Activated T-cell treated with anti-CD3 and anti-CD28 coated beads for 1 hour (primary cell): ENCODE results near the gene SPOCK1.

ENCODE experiments used
- DNase-seq: peaks from one replicate; pipeline ENCODE4 v3.0.0-alpha.2; 2020; ENCODE audit warnings: low read depth

SPOCK1 gene

DNA sequence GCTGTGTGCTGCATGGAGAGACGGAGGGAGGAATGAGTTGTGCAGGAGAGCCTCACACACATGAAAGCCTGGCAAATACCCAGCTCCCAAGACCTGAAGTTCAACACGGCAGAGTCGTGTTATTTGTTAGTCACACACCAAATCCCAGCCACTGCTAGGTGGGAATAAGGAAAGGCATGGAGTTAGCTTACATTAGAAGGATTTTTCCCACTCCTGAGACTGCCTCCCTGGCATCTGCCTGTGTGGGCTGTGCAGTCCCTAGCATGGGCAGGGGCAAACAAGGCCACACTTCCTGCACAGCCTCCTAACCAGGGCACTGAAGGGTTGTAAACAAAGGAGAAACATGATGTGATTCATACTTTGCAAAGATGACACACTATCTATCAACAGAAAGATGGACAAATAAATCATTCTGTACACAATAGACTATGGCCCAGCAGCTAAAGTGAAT is 306.8 kb downstream of the SPOCK1 start:
- DNase-seq, result no peak

- no peak for DNase-seq
Observed at GRCh38 chr5:137191179-137191578, 307.9 kb downstream of the SPOCK1 start.

- DNase-seq, result no peak
Observed at GRCh38 chr5:137190441-137190840, 308.7 kb downstream of the SPOCK1 start.

GRCh38 chr5:137190031-137190430 is 309.1 kb downstream of the SPOCK1 start:
- DNase-seq, result no peak

DNA sequence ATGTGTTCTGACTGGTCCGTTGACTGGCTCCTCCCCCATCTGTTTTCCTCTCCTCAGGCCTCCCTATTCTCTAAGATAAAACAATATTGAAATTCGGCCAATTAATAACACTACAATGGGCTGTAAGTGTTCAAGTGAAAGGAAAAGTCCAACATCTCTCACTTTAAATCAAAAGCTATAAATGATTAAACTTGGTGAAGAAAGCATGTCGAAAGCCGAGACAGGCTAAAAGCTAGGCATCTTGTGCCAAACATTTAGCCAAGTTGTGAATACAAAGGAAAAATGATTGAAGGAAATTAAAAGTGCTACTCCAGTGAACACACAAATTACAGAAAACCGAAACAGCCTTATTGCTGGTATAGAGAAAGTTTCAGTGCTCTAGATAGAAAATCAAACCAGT is 310.6 kb downstream of the SPOCK1 start:
- no peak for DNase-seq

GRCh38 chr5:137186759-137187461 is 312.2 kb downstream of the SPOCK1 start:
- no peak for DNase-seq

GRCh38 chr5:137185193-137185592 is 313.9 kb downstream of the SPOCK1 start:
- DNase-seq, result no peak

DNA sequence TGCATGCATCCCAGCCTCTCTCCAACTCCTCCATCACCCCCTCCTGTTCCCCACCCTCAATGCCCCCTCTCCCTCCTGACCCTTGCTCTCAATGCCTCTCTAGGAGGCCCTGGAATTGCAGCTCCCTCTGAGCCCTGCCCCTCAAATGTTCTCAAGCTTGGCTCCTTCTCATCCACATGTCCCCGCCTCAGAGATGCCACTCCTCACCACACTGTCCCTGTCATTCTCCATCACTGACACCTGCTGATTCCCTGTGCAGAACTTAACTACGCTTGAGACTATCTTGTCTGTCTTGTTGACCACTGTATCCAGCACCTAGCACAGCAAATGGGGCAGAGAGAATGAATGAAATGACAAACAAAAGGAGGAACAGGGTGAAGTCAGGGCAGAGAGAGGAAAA is 314.4 kb downstream of the SPOCK1 start:
- no peak for DNase-seq

DNA sequence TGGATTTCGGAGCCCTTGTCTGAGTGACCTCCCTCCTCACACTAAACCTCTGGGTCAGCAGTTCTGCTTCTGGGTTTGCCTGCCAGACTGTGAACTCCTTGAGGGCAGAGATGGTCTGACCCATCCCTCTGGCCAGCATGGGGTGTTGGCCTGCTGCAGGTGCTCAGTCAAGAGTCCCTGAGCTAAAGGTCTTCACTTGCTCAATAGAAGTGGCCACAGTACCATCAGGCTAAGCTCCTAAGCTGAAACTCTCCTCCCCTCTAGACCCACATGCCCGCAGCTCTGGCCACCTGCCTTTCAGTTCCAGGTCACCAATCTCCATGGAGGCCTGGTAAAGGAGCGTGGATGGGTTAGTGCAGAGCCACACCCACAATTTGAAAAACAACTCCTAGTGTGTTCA is 316.6 kb downstream of the SPOCK1 start:
- DNase-seq, result no peak

GRCh38 chr5:137181667-137182066 is 317.5 kb downstream of the SPOCK1 start:
- no peak for DNase-seq

- no peak for DNase-seq
Observed at GRCh38 chr5:137179203-137179602, 319.9 kb downstream of the SPOCK1 start.

DNA sequence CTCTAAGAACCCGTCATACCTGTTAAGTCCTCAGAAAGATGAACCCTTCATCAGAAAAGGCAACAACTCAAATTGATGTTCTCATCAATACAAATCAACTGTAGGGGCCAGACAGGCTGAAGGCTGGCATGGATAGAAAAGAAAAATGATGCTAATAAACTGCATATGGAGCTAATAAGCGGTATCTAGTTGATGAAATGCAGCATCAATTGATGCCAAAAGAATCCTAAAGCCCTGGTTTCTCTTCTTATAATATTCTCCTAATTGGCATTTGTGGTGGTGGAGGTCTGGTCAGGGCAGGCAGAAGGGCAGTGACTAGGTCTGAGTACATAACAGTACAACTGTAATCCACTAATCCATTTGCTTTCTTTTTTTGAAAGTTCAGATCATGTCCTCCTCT is 322.5 kb downstream of the SPOCK1 start:
- DNase-seq, result no peak

- DNase-seq, result no peak
Observed at GRCh38 chr5:137176126-137176525, 323.0 kb downstream of the SPOCK1 start.

- DNase-seq, result no peak
Observed at GRCh38 chr5:137174196-137174595, 324.9 kb downstream of the SPOCK1 start.

GRCh38 chr5:137172258-137172657 is 326.9 kb downstream of the SPOCK1 start:
- DNase-seq, result no peak

DNA sequence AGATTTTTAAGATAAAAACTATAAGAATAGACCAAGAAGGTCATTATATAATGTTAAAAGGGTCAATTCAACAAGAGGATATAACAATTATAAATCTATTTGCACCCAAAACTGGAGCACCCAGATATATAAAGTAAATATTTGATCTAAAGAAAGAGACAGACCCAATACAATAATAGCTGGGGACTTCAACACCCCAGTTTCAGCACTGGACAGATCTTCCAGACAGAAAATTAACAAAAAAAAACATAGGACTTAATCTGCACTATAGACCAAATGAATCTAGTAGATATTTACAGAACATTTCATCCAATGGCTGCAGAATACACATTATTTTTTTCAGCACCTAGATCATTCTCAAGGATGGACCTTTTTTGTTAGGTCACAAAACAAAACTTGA is 331.9 kb downstream of the SPOCK1 start:
- no peak for DNase-seq

GRCh38 chr5:137164961-137165360 is 334.2 kb downstream of the SPOCK1 start:
- no peak for DNase-seq

- DNase-seq, result no peak
Observed at GRCh38 chr5:137164536-137164935, 334.6 kb downstream of the SPOCK1 start.

- DNase-seq, result no peak
Observed at GRCh38 chr5:137158691-137159090, 340.4 kb downstream of the SPOCK1 start.

- DNase-seq, result no peak
Observed at GRCh38 chr5:137156180-137156579, 342.9 kb downstream of the SPOCK1 start.

DNA sequence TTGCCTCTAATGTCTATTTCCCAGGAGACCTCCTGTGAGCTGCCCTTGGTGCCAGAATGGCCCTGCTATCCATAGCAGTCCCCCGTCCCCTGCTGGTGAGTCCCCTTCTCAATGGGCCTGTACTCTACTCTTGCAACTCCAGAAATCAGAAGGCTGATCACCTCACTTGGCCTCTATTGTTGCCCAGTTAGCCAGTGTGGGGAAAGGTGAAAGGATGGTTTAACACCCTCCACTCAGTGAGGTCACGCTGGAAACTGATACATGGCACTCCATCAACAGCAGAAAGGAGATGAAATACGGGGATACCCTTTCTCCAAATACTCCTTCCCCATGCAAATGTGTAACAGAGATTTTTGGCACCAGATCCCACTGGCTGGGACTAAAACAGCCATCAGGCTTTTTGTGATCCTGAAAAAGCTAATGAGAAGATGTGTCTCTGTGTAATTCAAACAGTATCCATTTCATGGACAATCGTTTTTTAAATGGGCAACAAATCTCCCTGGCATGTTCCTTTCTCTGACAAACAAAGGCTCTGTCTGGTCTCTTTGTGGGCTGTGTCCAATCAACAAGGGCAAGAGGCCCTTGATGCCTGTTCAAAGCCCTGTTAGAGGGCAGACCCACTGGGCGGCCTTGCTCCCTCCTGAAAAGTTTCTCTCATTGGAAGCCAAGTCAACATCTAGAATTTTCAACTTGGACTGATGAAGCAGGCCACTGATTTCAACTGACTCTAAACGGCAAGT is 343.7 kb downstream of the SPOCK1 start:
- no peak for DNase-seq

DNA sequence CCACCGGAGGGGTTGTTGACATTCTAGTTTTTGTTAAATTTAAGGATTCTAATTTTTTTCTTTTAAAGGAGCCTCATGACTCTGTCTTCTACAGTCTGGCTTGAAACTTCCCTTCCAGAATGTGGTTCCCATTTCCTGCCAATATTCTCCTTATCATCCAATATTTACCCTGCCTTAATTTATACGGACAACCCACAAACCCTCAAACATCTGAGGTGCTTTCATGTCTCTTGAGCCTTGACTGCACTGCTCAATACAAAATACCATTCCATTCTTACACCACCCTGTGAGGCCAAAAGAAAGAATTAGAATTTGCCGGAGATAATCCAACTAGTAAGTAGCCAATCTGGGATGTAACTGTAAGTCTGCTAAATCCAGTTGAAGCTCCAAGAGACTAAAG is 346.5 kb downstream of the SPOCK1 start:
- DNase-seq, result no peak

DNA sequence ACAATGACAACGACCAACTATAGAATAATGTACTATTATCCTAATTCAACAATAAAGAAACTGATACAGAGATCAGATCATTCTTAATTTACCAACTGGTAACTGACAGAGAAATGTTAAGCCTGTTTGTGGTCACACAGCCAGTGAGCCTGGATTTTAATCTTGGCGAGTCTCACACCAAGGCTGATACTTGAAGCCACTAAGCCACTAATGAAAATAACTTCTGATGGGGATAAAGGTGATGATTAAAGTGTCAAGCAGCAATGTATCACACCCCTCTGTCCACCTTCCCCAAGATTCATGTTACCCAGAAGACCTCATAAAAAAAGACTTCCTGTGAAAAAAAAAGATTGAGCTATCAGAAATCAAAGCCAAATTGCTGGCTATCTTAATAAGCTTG is 350.5 kb downstream of the SPOCK1 start:
- no peak for DNase-seq

DNA sequence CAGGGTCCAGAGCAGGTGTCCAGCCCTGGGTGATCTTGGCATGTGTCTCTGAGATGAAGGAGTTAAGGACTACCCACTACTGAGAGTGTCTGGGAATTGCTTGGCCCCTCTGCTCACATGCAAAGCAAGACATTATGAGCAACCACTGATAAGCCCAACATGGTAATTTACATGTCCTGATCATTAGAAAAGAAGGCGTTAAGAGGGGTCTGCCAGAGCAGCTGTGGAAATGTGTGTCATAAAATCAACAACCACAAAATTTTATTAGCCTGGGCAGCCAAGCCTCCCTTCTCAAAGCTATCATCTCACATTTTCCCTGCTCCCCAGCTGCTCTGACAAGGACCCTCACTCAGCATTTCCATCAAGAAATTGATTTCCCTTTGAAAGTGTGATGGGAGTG is 351.0 kb downstream of the SPOCK1 start:
- no peak for DNase-seq
